GM19467 (cell line): ENCODE measurements around the gene NAP1L1.

Experiments
- ATAC-seq: cut with Tn5 transposase; IDR thresholded peaks from one replicate; pipeline ENCODE4 v1.9.1; 2021; ENCODE audit warnings: mild to moderate bottlenecking, moderate library complexity; ENCODE audit not compliant: unreplicated experiment

Gene NAP1L1

GRCh38 chr12:76041406-76041805 is 43.1 kb downstream of the NAP1L1 start:
- ATAC-seq: no peak

DNA sequence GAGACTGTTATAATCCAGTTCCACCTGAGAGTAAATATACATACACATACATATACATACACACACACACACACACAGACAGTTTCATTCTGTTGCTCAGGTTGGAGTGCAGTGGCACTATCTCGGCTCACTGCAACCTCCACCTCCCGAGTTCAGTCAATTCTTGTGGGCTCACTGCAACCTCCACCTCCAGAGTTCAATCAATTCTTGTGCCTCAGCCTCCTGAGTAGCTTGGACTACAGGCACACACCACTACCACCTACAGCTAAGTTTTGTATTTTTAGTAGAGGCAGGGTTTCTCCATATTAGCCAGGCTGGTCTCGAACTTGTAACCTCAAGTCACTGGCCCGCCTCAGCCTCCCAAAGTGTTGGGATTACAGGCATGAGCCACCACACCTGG is 44.0 kb downstream of the NAP1L1 start:
- ATAC-seq: no peak

DNA sequence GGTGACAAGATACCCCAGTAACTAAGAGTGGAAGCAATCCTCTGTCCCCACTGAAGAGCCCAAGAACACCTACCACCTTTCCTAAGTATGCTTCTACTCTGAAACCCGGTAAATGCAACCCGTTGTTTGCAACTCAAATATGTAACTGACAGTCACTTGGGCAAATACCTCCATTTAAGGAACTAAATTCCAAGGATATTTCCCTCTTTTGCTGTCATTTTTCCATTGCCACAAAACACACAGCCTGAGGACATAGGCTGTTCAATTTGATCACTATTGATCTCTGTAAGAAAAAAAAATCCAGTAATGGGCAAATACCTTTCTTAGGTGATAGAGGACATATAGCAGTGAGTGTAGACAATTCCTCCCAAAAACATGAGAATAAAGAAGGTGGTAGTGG is 46.3 kb downstream of the NAP1L1 start:
- ATAC-seq: no peak

DNA sequence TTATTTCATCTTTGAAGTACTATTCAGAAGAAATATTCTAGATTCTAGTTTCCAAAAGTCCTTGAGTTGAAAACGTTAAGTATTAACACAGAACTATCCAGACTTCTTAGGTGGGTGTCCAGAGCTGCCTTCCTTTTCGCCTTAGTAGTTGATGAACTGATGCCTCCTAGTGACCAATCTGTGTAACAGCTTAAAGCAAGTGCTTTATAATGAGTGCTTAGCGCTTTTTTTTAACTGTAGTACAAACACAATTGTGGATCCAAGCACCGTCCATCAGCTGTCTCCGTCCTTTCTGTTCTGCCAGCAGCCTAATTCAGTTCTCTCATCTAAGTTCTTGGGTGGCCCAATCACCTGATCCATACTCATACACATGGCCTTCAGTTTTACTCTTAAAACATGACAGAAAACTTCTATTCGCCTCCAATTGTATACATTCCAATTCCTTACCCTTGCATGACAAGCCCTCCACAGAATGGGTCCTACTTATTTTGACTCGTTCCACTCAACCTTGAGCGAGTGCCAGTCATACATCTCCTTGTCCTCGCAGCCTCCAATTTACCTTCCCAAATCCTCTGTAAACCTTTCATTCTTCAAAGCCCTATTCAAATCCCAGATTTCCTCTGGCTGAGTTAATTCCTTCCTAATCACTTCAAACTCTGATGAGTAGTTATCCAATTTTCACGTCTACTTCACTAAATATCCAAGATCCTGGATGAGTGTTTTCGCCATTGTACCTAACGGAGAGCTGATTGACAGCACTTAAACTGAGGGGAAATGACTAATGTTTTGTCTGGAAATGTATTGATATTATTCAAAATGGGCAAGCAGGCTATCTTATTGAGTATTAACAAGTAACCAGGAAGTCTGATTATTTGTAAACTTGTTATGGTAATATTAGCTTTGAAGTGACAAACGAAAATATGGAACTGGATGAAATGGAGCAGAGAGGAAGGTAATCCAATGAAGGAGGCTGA is 47.1 kb downstream of the NAP1L1 start:
- ATAC-seq: peak; percentile 56

GRCh38 chr12:76035045-76035444 is 49.4 kb downstream of the NAP1L1 start:
- ATAC-seq: no peak

DNA sequence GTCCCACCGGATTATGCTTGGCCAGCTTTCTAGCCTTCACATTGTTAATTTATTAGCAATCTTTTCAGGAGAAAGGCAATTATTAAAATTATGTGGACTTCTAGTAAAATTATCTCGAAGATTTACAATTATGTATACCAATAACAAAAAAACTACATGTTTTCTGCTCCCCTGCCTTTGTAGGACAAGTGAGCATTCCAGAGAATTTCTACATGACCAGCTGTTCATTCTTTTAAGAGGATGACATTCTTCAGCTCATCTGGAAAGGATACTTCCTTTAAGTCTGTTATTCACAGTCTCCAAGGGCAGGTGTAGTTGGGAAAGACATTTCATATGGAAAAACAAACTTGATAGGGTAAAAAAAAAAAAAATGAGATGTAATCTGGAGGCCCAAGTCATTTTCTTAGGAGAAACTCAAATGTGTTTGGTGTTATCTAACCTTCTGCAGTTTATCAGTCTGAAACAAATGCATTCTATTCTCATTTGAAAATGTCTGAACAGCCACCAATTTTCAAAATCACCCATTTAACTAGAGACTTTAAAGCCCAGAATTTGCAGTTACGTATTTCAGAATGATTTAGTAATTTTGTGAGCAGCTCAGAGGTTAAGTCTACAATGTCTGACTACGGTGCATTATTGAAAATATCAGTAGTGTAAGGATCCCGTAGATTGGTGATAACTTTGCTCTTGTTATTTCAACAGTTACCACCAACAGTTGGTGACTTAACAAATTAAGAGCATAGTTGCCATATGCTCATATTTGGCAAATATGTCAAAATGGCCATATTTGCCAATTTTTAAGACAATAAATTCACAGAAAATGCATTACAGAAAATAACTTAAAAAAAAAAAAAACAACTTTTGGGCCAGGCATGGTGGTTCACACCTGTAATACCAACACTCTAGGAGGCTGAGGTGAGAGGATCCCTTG is 51.1 kb downstream of the NAP1L1 start:
- ATAC-seq: no peak

DNA sequence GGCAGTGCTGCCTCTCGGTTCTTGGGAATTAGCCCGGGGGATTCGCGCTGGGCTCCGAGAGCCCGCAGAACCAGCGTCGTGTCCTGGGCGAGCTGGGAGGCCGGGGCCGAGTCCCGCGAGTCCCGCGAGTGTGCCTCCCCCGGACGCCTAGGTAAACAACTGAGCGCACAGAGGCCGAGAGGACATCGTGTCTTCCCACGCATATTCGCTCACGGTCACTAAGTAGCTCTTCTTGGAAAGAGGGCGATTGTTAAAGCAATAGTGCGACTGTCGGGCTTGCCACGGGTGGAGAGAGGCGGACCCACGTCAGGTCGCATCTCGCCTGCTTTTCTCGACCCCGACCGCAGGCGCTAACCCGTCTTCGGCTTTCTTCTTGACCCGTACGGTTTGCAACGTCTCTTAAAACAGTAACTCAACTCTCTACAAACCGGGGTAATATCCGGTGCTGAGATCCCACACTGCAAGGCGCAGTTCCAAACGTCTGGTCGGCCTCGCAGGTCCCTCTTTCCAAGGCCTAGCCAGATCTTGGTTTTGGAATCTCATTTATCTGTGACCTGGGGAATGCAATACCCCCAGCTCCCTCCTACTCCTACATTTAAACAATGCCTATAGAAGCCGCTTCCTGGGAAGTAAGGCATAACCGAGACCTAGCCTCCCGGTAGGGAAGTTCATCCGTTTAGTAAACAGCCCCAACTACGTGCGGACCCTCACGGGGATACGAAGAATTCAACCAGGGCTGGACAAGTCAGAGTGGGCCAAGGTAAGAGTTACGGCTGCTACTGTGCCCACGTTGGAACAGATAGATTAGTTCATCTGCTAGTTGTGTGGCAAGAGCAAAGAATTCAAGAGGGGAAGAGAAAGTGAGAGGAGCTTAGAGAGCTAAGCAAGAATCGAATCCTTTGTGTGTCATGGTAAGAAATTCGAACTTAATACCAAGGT is 52.2 kb downstream of the NAP1L1 start:
- ATAC-seq: peak; percentile 19

- ATAC-seq: peak; percentile 83
Observed at GRCh38 chr12:76031414-76032042, 53.0 kb downstream of the NAP1L1 start, which contains the start of gene PHLDA1. Gene PHLDA1, minus strand, starts transcription at chr12:76031776.

DNA sequence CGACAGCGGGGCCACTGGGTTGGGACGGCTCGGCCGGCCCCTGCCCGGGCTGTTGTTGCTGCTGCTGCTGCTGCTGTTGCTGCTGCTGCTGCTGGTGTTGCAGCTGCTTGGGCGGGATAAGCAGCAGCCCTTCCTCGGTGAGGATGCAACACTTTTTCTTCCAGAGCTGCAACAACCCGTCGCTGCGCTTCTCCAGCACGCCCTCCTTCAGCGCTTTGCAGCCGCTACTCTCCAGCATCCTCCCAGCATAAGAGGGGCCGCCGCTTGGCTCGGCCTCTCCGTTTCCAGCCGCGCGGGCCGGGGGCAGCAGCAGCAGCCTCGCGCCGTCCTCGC is 53.4 kb downstream of the NAP1L1 start:
- no peak for ATAC-seq

- ATAC-seq: peak; percentile 11
Observed at GRCh38 chr12:76030341-76031080, 54.0 kb downstream of the NAP1L1 start.

GRCh38 chr12:76029982-76030340 is 54.5 kb downstream of the NAP1L1 start:
- ATAC-seq: no peak

DNA sequence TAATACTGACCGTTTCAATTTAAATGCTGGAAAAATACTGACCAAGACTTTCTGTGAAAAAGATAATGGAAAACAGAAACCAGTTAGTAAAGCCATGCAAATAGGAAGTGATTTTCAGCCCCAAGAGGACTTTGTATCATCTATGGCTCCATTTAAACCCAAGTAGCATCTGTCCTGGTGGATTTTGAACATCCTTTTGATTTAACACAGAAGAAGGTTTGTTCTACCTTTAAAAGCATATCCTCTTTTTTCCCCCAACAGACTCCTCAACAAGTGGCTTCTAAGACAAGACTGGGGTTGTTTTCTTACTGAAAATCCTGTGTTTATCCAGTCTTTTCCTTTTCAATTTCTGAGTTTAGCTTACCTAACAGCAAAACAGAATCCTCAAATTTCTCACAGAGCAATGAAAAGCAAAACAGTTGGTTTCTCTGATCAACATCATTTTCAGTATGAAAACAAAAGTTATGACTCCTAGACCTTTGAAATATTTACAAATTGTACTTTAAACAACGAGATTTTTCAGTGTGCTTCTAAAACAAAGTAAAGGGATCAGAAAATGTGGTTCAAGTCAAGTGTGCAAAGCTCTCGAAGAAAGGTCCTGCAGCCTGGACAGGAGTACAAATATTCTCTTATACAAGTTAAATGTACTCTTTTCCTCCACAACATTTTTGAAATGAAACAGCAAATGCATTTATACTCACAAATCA is 55.8 kb downstream of the NAP1L1 start:
- ATAC-seq: no peak

- no peak for ATAC-seq
Observed at GRCh38 chr12:76026643-76027063, 57.8 kb downstream of the NAP1L1 start.

GRCh38 chr12:76025601-76026575 is 58.6 kb downstream of the NAP1L1 start:
- ATAC-seq: no peak

DNA sequence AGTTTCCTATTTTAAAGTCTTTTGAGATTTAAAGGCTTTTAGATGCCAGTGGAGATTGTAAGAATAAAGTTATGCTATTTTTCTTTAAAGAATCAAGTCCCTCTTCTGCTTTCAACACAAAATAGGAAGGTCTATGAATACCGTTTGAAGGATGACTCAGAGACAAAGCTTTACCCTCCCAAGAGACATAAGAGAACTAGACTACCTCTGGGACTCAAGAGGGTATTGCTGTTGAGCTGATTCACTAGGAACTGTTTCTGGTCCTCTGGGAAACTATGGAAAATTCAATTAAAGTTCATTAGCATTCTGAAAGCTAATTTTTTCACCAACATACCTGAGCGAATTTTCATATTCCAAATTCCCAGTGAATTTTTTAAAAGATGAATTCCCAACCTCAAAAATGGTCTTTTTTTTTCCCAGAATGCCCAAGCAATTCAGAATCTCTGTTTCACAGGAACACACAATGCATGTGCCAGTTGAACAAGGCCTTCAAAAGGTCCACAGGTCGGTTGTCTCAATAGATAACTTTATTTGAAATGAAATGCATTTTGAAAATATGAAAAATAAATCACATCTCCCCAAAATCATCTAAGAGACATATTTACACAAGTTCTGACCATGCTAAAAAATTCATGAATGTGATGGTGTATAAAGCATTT is 59.4 kb downstream of the NAP1L1 start:
- ATAC-seq: no peak

GRCh38 chr12:76024102-76024781 is 60.2 kb downstream of the NAP1L1 start:
- no peak for ATAC-seq
